HepG2 (cell line): ENCODE results near the gene AP2B1. TPM values are rescaled to one million over a fixed set of nuclear protein-coding genes. Genes with fewer than 3 reads are reported as not detected.

ENCODE experiments used
- FIP1L1 ChIP-seq: fragments of 200-400 bp; formaldehyde crosslinking; IDR thresholded peaks from 2 replicates; pipeline ENCODE4 v1.6.1; 2018; ENCODE audit warnings: low read depth, mild to moderate bottlenecking, low read length, moderate library complexity, borderline replicate concordance; ENCODE audit not compliant: insufficient read depth
- HDAC2 ChIP-seq: sonication (generic); formaldehyde crosslinking; IDR thresholded peaks from 2 replicates; pipeline ENCODE4 v1.4.0; 2020; ENCODE audit warnings: missing genetic modification reagents
- HMGXB4 ChIP-seq, 2 experiments: sonication (generic) in 1 of 2; formaldehyde crosslinking in 1 of 2; IDR thresholded peaks; 2 replicates each; pipeline versions ENCODE4 v1.4.0 to v1.6.1; 2018 to 2020; ENCODE audit warnings: missing genetic modification reagents in 2 of 2, borderline replicate concordance in 1 of 2, low read depth in 1 of 2, mild to moderate bottlenecking in 1 of 2, missing biosample characterization in 1 of 2
- HNRNPK ChIP-seq: fragments of 200-400 bp; formaldehyde crosslinking; IDR thresholded peaks from 2 replicates; pipeline ENCODE4 v1.6.1; 2018; ENCODE audit warnings: low read length, low read depth, moderate library complexity, mild to moderate bottlenecking; ENCODE audit not compliant: poor library complexity, severe bottlenecking
- MTERF4 ChIP-seq: sonication (generic); formaldehyde crosslinking; IDR thresholded peaks from 2 replicates; pipeline ENCODE4 v1.8.0; 2023; ENCODE audit warnings: mild to moderate bottlenecking, missing genetic modification reagents
- PCBP2 ChIP-seq: fragments of 200-400 bp; formaldehyde crosslinking; optimal IDR thresholded peaks from 2 replicates; pipeline ENCODE3; 2018; ENCODE audit warnings: low read length, low read depth; ENCODE audit not compliant: poor library complexity, severe bottlenecking
- SNAPC2 ChIP-seq: sonication (generic); formaldehyde crosslinking; IDR thresholded peaks from 2 replicates; pipeline ENCODE4 v1.8.1; 2022; ENCODE audit warnings: mild to moderate bottlenecking, missing genetic modification reagents
- TBX3 ChIP-seq: fragments of 450-650 bp; IDR thresholded peaks from 2 replicates; pipeline ENCODE4 v1.6.1; 2017; ENCODE audit warnings: antibody characterized with exemption, mild to moderate bottlenecking, inconsistent platforms, borderline replicate concordance
- YEATS2 ChIP-seq: sonication (generic); formaldehyde crosslinking; IDR thresholded peaks from 2 replicates; pipeline ENCODE4 v1.4.0; 2020; ENCODE audit warnings: missing genetic modification reagents, borderline replicate concordance
- ZNF253 ChIP-seq: sonication (generic); formaldehyde crosslinking; IDR thresholded peaks from 2 replicates; pipeline ENCODE4 v1.8.0; 2022; ENCODE audit warnings: mild to moderate bottlenecking, missing genetic modification reagents, borderline replicate concordance
- ZNF282 ChIP-seq: fragments of 450-650 bp; IDR thresholded peaks from 2 replicates; pipeline ENCODE4 v1.6.1; 2018; ENCODE audit not compliant: partially characterized antibody
- ZNF362 ChIP-seq: sonication (generic); formaldehyde crosslinking; IDR thresholded peaks from 2 replicates; pipeline ENCODE4 v1.4.0; 2020; ENCODE audit warnings: missing genetic modification reagents, mild to moderate bottlenecking, borderline replicate concordance
- ZNF543 ChIP-seq: sonication (generic); formaldehyde crosslinking; IDR thresholded peaks from 2 replicates; pipeline ENCODE4 v1.4.0; 2020; ENCODE audit warnings: mild to moderate bottlenecking, missing genetic modification reagents
- ZNF768 ChIP-seq: sonication (generic); formaldehyde crosslinking; IDR thresholded peaks from 2 replicates; pipeline ENCODE4 v1.4.0; 2020; ENCODE audit warnings: missing genetic modification reagents
- ZNF891 ChIP-seq: sonication (generic); formaldehyde crosslinking; IDR thresholded peaks from 2 replicates; pipeline ENCODE4 v1.5.0; 2020; ENCODE audit warnings: mild to moderate bottlenecking, missing genetic modification reagents
- ZSCAN31 ChIP-seq: sonication (generic); formaldehyde crosslinking; IDR thresholded peaks from 2 replicates; pipeline ENCODE4 v1.5.0; 2020; ENCODE audit warnings: low read depth, mild to moderate bottlenecking, missing genetic modification reagents
- polyA plus RNA-seq, 8 experiments: library from polyadenylated mRNA; depleted of rRNA in 3 of 8; stranded (reverse) in 7 of 8; unstranded in 1 of 8; fragments of >200 nt; fragmentation: Illumina TruSeq in 4 of 8; extraction: Trizol in 4 of 8; gene quantifications; 2 replicates each; pipeline versions ENCODE4 v1.2.1 to v1.2.3, GENCODE V29; 2011 to 2016; ENCODE audit warnings: low read depth in 4 of 8, missing spikeins in 1 of 8, mixed read lengths in 1 of 8; ENCODE audit not compliant: insufficient read depth in 1 of 8
- total RNA-seq, 5 experiments: library from RNA; depleted of rRNA; stranded (reverse); fragments of >200 nt; fragmentation: Illumina TruSeq; extraction: Trizol; gene quantifications; 2 replicates each; pipeline ENCODE4 v1.2.3, GENCODE V29; 2016; ENCODE audit warnings: low read depth in 1 of 5
- TF ChIP-seq, protein P1 (sequence below): sonication (generic); formaldehyde crosslinking; IDR thresholded peaks from 2 replicates; pipeline ENCODE4 v1.4.0; 2020; ENCODE audit warnings: mild to moderate bottlenecking, missing genetic modification reagents
- TF ChIP-seq, protein P2 (sequence below): IDR thresholded peaks from 2 replicates; pipeline ENCODE4 v1.6.1; 2012; ENCODE audit warnings: inconsistent platforms

Gene AP2B1
- total and polyA plus RNA-seq, 2 of the 13 experiments (the other 11 are each of a cell fraction or from before 2014, with no cell fraction given) = 23.8 to 71.3 TPM

- TF ChIP-seq, protein P1, sequence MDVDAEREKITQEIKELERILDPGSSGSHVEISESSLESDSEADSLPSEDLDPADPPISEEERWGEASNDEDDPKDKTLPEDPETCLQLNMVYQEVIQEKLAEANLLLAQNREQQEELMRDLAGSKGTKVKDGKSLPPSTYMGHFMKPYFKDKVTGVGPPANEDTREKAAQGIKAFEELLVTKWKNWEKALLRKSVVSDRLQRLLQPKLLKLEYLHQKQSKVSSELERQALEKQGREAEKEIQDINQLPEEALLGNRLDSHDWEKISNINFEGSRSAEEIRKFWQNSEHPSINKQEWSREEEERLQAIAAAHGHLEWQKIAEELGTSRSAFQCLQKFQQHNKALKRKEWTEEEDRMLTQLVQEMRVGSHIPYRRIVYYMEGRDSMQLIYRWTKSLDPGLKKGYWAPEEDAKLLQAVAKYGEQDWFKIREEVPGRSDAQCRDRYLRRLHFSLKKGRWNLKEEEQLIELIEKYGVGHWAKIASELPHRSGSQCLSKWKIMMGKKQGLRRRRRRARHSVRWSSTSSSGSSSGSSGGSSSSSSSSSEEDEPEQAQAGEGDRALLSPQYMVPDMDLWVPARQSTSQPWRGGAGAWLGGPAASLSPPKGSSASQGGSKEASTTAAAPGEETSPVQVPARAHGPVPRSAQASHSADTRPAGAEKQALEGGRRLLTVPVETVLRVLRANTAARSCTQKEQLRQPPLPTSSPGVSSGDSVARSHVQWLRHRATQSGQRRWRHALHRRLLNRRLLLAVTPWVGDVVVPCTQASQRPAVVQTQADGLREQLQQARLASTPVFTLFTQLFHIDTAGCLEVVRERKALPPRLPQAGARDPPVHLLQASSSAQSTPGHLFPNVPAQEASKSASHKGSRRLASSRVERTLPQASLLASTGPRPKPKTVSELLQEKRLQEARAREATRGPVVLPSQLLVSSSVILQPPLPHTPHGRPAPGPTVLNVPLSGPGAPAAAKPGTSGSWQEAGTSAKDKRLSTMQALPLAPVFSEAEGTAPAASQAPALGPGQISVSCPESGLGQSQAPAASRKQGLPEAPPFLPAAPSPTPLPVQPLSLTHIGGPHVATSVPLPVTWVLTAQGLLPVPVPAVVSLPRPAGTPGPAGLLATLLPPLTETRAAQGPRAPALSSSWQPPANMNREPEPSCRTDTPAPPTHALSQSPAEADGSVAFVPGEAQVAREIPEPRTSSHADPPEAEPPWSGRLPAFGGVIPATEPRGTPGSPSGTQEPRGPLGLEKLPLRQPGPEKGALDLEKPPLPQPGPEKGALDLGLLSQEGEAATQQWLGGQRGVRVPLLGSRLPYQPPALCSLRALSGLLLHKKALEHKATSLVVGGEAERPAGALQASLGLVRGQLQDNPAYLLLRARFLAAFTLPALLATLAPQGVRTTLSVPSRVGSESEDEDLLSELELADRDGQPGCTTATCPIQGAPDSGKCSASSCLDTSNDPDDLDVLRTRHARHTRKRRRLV = no peak
- no peak for TF ChIP-seq ZNF282
- TF ChIP-seq, protein P2, sequence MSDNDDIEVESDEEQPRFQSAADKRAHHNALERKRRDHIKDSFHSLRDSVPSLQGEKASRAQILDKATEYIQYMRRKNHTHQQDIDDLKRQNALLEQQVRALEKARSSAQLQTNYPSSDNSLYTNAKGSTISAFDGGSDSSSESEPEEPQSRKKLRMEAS = 0 out of 2 replicates have a peak, but pooled peaks have one; percentile 8
- TF ChIP-seq ZNF543 (CRISPR knock-in tag) = no peak
- no peak for TF ChIP-seq HDAC2
- TF ChIP-seq SNAPC2 = no peak
- peak; percentile 61; the same call in 1 of the 2 replicates for TF ChIP-seq ZNF891
- TF ChIP-seq HNRNPK = no peak
- peak; percentile 77; the same call in 1 of the 2 replicates for TF ChIP-seq ZNF768
- TF ChIP-seq ZNF362 (CRISPR knock-in tag) = no peak
- no peak for TF ChIP-seq ZNF253
- no peak for TF ChIP-seq MTERF4 (CRISPR knock-in tag)
- no peak for TF ChIP-seq PCBP2
- no peak for TF ChIP-seq FIP1L1
- no peak for TF ChIP-seq YEATS2 (CRISPR knock-in tag)
- no peak for TF ChIP-seq ZSCAN31
- no peak for TF ChIP-seq TBX3
- 0 out of 4 replicates have a peak, but pooled peaks of 1 of the 2 experiments have one; percentile 32 for TF ChIP-seq HMGXB4 (CRISPR knock-in tag; IDR thresholded peaks at IDR 0.05; ENCODE audit: borderline replicate concordance in 1 of 2, low read depth in 1 of 2)
Observed at GRCh38 chr17:35731917-35732805, 145.0 kb downstream of the AP2B1 start (continued).
